WERI-Rb-1 (cell line): ENCODE measurements around the gene FURIN.

Source experiments
- DNase-seq: peaks from one replicate; pipeline ENCODE4 v3.0.0-alpha.2; 2020
- H3K27ac ChIP-seq: fragments of 250-450 bp; sonication (Bioruptor Pico); 2 replicates; pipeline ENCODE4 v1.5.1; 2020; ENCODE audit warnings: mild to moderate bottlenecking, moderate library complexity
- H3K27me3 ChIP-seq: fragments of 250-450 bp; sonication (Bioruptor Pico); 2 replicates; pipeline ENCODE4 v1.5.1; 2021; ENCODE audit warnings: mild to moderate bottlenecking, low read depth, moderate library complexity; ENCODE audit not compliant: insufficient read depth, severe bottlenecking
- H3K36me3 ChIP-seq: fragments of 250-450 bp; sonication (Bioruptor Pico); 2 replicates; pipeline ENCODE4 v1.5.1; 2020; ENCODE audit warnings: mild to moderate bottlenecking, moderate library complexity
- H3K4me3 ChIP-seq: 2 replicates; pipeline ENCODE4 v1.5.1; 2011; ENCODE audit warnings: low read depth, mild to moderate bottlenecking, control low read depth, low read length
- H3K9me3 ChIP-seq: fragments of 250-450 bp; sonication (Bioruptor Pico); 2 replicates; pipeline ENCODE4 v1.5.1; 2021; ENCODE audit warnings: mild to moderate bottlenecking, moderate library complexity; ENCODE audit not compliant: severe bottlenecking
- TF ChIP-seq, protein P1 (sequence below): IDR thresholded peaks from 2 replicates; pipeline ENCODE4 v1.5.1; 2011; ENCODE audit warnings: low read depth, mild to moderate bottlenecking, control low read depth, inconsistent platforms, low read length

The FURIN gene

DNA sequence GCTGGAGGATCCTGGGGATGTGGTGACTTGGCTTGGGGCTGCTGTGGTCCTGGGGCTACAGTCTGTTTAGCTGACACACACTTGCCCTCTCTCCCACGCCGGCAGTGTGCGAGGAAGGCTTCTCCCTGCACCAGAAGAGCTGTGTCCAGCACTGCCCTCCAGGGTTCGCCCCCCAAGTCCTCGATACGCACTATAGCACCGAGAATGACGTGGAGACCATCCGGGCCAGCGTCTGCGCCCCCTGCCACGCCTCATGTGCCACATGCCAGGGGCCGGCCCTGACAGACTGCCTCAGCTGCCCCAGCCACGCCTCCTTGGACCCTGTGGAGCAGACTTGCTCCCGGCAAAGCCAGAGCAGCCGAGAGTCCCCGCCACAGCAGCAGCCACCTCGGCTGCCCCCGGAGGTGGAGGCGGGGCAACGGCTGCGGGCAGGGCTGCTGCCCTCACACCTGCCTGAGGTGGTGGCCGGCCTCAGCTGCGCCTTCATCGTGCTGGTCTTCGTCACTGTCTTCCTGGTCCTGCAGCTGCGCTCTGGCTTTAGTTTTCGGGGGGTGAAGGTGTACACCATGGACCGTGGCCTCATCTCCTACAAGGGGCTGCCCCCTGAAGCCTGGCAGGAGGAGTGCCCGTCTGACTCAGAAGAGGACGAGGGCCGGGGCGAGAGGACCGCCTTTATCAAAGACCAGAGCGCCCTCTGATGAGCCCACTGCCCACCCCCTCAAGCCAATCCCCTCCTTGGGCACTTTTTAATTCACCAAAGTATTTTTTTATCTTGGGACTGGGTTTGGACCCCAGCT lies 13.0 kb downstream of the FURIN start:
- no peaks in the 10 kb centered on the region for H3K36me3 ChIP-seq
- TF ChIP-seq, protein P1, sequence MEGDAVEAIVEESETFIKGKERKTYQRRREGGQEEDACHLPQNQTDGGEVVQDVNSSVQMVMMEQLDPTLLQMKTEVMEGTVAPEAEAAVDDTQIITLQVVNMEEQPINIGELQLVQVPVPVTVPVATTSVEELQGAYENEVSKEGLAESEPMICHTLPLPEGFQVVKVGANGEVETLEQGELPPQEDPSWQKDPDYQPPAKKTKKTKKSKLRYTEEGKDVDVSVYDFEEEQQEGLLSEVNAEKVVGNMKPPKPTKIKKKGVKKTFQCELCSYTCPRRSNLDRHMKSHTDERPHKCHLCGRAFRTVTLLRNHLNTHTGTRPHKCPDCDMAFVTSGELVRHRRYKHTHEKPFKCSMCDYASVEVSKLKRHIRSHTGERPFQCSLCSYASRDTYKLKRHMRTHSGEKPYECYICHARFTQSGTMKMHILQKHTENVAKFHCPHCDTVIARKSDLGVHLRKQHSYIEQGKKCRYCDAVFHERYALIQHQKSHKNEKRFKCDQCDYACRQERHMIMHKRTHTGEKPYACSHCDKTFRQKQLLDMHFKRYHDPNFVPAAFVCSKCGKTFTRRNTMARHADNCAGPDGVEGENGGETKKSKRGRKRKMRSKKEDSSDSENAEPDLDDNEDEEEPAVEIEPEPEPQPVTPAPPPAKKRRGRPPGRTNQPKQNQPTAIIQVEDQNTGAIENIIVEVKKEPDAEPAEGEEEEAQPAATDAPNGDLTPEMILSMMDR = no peak

GRCh38 chr15:90881978-90882721 lies 13.8 kb downstream of the FURIN start:
- DNase-seq = no peak
- TF ChIP-seq, protein P1 = no peak
- no peak overlapping the region for H3K4me3 ChIP-seq
- H3K27me3 ChIP-seq = no peaks in the 10 kb centered on the region
- no peak overlapping the region for H3K27ac ChIP-seq
- no peaks in the 10 kb centered on the region for H3K36me3 ChIP-seq
- no peaks in the 10 kb centered on the region for H3K9me3 ChIP-seq

More for the DNA sequence above, 13.0 kb downstream of the FURIN start:
- Histone ChIP-seq H3K27ac (no peak overlapping the region), H3K27me3 (no peaks in the 10 kb centered on the region), H3K4me3 (no peak overlapping the region), H3K9me3 (no peaks in the 10 kb centered on the region)
- no peak for DNase-seq

DNA sequence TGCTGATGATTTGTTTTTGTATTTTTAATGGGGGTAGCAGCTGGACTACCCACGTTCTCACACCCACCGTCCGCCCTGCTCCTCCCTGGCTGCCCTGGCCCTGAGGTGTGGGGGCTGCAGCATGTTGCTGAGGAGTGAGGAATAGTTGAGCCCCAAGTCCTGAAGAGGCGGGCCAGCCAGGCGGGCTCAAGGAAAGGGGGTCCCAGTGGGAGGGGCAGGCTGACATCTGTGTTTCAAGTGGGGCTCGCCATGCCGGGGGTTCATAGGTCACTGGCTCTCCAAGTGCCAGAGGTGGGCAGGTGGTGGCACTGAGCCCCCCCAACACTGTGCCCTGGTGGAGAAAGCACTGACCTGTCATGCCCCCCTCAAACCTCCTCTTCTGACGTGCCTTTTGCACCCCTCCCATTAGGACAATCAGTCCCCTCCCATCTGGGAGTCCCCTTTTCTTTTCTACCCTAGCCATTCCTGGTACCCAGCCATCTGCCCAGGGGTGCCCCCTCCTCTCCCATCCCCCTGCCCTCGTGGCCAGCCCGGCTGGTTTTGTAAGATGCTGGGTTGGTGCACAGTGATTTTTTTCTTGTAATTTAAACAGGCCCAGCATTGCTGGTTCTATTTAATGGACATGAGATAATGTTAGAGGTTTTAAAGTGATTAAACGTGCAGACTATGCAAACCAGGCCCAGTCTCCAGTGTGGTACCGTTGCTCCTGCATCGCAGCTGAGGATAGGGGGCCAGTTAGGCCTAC lies 14.6 kb downstream of the FURIN start:
- no peak overlapping the region for H3K27ac ChIP-seq
- H3K27me3 ChIP-seq = no peaks in the 10 kb centered on the region
- H3K9me3 ChIP-seq = no peaks in the 10 kb centered on the region
- no peak overlapping the region for H3K4me3 ChIP-seq
- TF ChIP-seq, protein P1 = no peak
- DNase-seq = no peak
- H3K36me3 ChIP-seq = no peaks in the 10 kb centered on the region

GRCh38 chr15:90883526-90883975 lies 15.2 kb downstream of the FURIN start:
- Histone ChIP-seq H3K36me3 (no peaks in the 10 kb centered on the region), H3K27ac (no peak overlapping the region), H3K4me3 (no peak overlapping the region), H3K9me3 (no peaks in the 10 kb centered on the region), H3K27me3 (no peaks in the 10 kb centered on the region)
- no peak for DNase-seq
- TF ChIP-seq, protein P1 = no peak

GRCh38 chr15:90883976-90884718 lies 15.8 kb downstream of the FURIN start, which contains the start of gene FES:
TSS of gene FES (plus strand) at chr15:90884504. CDS start at chr15:90885046, 542 bp downstream.
- TF ChIP-seq, protein P1 = no peak
- no peaks in the 10 kb centered on the region for H3K9me3 ChIP-seq
- H3K4me3 ChIP-seq = no peak within 1 kb of the TSS
- no peaks in the 10 kb centered on the region for H3K27me3 ChIP-seq
- DNase-seq = no peak
- no peaks in the 10 kb centered on the region for H3K36me3 ChIP-seq
- no peak within 1 kb of the TSS for H3K27ac ChIP-seq
